CD4-positive, alpha-beta memory T cell (primary cell): ENCODE measurements around the gene VAMP2. TPM values are rescaled to one million over a fixed set of nuclear protein-coding genes. Genes with fewer than 3 reads are reported as not detected.
A peak's percentile ranks its signal among the peaks of the same experiment; 100 is the strongest.

Experiments used
- CTCF ChIA-PET: fragments of 350-600 bp; sonication (Branson Sonifier 250); formaldehyde crosslinking; loops from one replicate; lab custom pipeline; 2021; ENCODE audit warnings: inconsistent platforms; ENCODE audit not compliant: partially characterized antibody; lab: Charles Lee
- POLR2A ChIA-PET: fragments of 350-600 bp; sonication (Branson Sonifier 250); formaldehyde crosslinking; loops from one replicate; lab custom pipeline; 2021; ENCODE audit not compliant: partially characterized antibody; lab: Charles Lee
- DNase-seq, 5 donors: peaks; one replicate each; pipeline versions ENCODE4 v3.0.0 to v3.0.0-alpha.2; 2020 to 2022; ENCODE audit warnings: mixed read lengths in 1 of 5
- H3K27ac ChIP-seq: one replicate; pipeline ENCODE4 v1.7.0; 2013; ENCODE audit warnings: low read depth, low read length
- H3K27me3 ChIP-seq: 2 replicates; pipeline ENCODE4 v1.7.0; 2013; ENCODE audit warnings: mild to moderate bottlenecking, low read length, moderate library complexity; ENCODE audit not compliant: insufficient read depth
- H3K36me3 ChIP-seq: 2 replicates; pipeline ENCODE4 v1.7.0; 2013; ENCODE audit warnings: mild to moderate bottlenecking, low read length, moderate library complexity; ENCODE audit not compliant: insufficient read depth
- H3K4me1 ChIP-seq: 2 replicates; pipeline ENCODE4 v1.7.0; 2013; ENCODE audit warnings: mild to moderate bottlenecking, low read length, moderate library complexity; ENCODE audit not compliant: insufficient read depth
- H3K4me3 ChIP-seq, 2 donors: one replicate each; pipeline ENCODE4 v1.7.0; 2013; ENCODE audit warnings: low read length in 2 of 2, mild to moderate bottlenecking in 1 of 2
- H3K9me3 ChIP-seq, 2 donors: one replicate each; pipeline ENCODE4 v1.7.0; 2013; ENCODE audit warnings: low read length in 2 of 2, control low read depth in 1 of 2; ENCODE audit not compliant: control insufficient read depth in 1 of 2
- H3K27ac Mint-ChIP-seq, 7 donors: one replicate each; pipeline ENCODE4 v1.8.0; 2020 to 2021; ENCODE audit warnings: mixed read lengths in 7 of 7, mild to moderate bottlenecking in 6 of 7, inconsistent platforms in 3 of 7, moderate library complexity in 3 of 7
- H3K27me3 Mint-ChIP-seq, 2 donors: one replicate each; pipeline ENCODE4 v1.8.0; 2020 to 2021; ENCODE audit warnings: mixed read lengths in 2 of 2
- H3K36me3 Mint-ChIP-seq, 2 donors: one replicate each; pipeline ENCODE4 v1.8.0; 2020 to 2021; ENCODE audit warnings: mixed read lengths in 2 of 2, inconsistent platforms in 1 of 2, mild to moderate bottlenecking in 1 of 2
- H3K4me1 Mint-ChIP-seq, 4 donors: one replicate each; pipeline ENCODE4 v1.8.0; 2020 to 2021; ENCODE audit warnings: mixed read lengths in 4 of 4, mild to moderate bottlenecking in 1 of 4
- H3K4me3 Mint-ChIP-seq, 8 donors: one replicate each; pipeline ENCODE4 v1.8.0; 2020 to 2021; ENCODE audit warnings: mixed read lengths in 8 of 8, mild to moderate bottlenecking in 7 of 8, moderate library complexity in 6 of 8, inconsistent platforms in 3 of 8
- H3K9me3 Mint-ChIP-seq, 8 donors: one replicate each; pipeline ENCODE4 v1.8.0; 2020 to 2021; ENCODE audit warnings: mixed read lengths in 8 of 8, mild to moderate bottlenecking in 5 of 8, inconsistent platforms in 3 of 8, moderate library complexity in 1 of 8
- intact Hi-C: fragments of 100-400 bp; cut with micrococcal nuclease; formaldehyde crosslinking; loops from one replicate; pipeline ENCODE4 v1.15.1; 2023
- polyA plus RNA-seq, 2 donors: library from polyadenylated mRNA; unstranded; fragments of 300-500 nt; fragmentation: Illumina TruSeq; gene quantifications; one replicate each; pipeline ENCODE4 v1.2.3, GENCODE V29; 2021
- total RNA-seq, 2 experiments: library from RNA; stranded (reverse); gene quantifications; one replicate each; pipeline ENCODE4 v1.2.3, GENCODE V29; 2021

VAMP2 gene
- total and polyA plus RNA-seq, 4 experiments from 2014 or later: 41.6 to 203 (median 148) TPM

GRCh38 chr17:8122924-8123694, 39.6 kb downstream of the VAMP2 start:
- intact Hi-C loops: no loop called here
- Histone ChIP-seq H3K4me3 (peak overlapping the region; percentile 49 to 68), H3K36me3 (no peaks in the 10 kb centered on the region), H3K27ac (no peak overlapping the region), H3K27me3 (peaks cover 20% of the 10 kb centered on the region), H3K9me3 (no peaks in the 10 kb centered on the region), H3K4me1 (peaks cover 74% of the 10 kb centered on the region)
- H3K9me3 Mint-ChIP-seq: peaks cover 0 to 33% (median under 1%) of the 10 kb centered on the region in 8 donors
- H3K27ac Mint-ChIP-seq: peak overlapping the region; percentile 20 to 100 (median 79)
- H3K27me3 Mint-ChIP-seq: peaks cover 12 to 47% of the 10 kb centered on the region in 2 donors
- peaks cover 0 to 48% of the 10 kb centered on the region in 2 donors for H3K36me3 Mint-ChIP-seq
- peaks cover 55 to 84% (median 70%) of the 10 kb centered on the region in 4 donors for H3K4me1 Mint-ChIP-seq
- H3K4me3 Mint-ChIP-seq: peak overlapping the region; percentile 85 to 99 (median 92)
- ChIA-PET POLR2A (interaction anchor here (0.6 to 9.5 kb wide), 15 partner anchors 15 to 129 kb away, joined by 3 to 152 read pairs (median 6); partner anchors contain the start of gene BORCS6), CTCF (interaction anchor here (0.7 to 2.8 kb wide), 6 partner anchors 13 to 44 kb away, joined by 3 to 21 read pairs (median 3); no protein-coding TSS in a partner anchor)
- DNase-seq: peak; percentile 46 to 57 (median 51)

DNA sequence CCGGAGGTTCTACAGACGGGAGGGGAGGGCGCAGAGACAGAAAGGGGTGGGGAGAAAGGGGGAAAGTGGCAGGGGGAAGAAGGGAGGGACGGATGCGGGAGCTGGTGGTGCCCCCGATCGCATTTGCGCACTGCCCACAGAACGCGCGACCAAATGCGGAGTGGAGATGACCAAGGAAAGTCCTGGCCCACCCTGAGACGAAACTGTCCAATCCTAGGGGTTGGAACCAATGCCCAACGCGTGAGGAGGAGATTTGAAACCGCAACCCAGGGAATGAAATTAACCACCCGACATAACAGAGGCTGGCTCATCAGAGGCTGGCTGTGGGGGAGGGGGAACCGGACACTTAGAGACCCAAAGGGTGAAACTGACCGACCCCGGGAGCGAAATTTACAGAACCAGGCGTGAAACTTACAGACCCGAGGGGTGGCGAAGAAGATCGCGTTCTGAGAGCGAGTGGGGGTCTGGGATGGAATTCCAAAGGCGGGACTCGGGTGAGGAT, 40.3 kb downstream of the VAMP2 start:
- intact Hi-C loops: no loop called here
- Histone ChIP-seq H3K4me1 (peaks cover 80% of the 10 kb centered on the region), H3K36me3 (no peaks in the 10 kb centered on the region), H3K27me3 (peaks cover 20% of the 10 kb centered on the region), H3K9me3 (no peaks in the 10 kb centered on the region), H3K27ac (no peak overlapping the region), H3K4me3 (peak overlapping the region; percentile 49)
- H3K27me3 Mint-ChIP-seq: peaks cover 12 to 48% of the 10 kb centered on the region in 2 donors
- H3K9me3 Mint-ChIP-seq: peaks cover 0 to 33% (median under 1%) of the 10 kb centered on the region in 8 donors
- H3K36me3 Mint-ChIP-seq: peaks cover 0 to 49% of the 10 kb centered on the region in 2 donors
- POLR2A ChIA-PET: interaction anchor here (0.6 to 9.5 kb wide), 12 partner anchors 12 to 130 kb away, joined by 3 to 152 read pairs (median 5); partner anchors contain the start of gene BORCS6
- peak overlapping the region; percentile 82 to 99 (median 92) for H3K4me3 Mint-ChIP-seq
- peak overlapping the region in 4 of 7 donors; percentile 72 to 100 (median 78) for H3K27ac Mint-ChIP-seq
- CTCF ChIA-PET: interaction anchor here (0.9 to 2.8 kb wide), 5 partner anchors 12 to 43 kb away, joined by 3 to 21 read pairs (median 3); no protein-coding TSS in a partner anchor
- DNase-seq: no peak
- peaks cover 58 to 91% (median 75%) of the 10 kb centered on the region in 4 donors for H3K4me1 Mint-ChIP-seq

DNA sequence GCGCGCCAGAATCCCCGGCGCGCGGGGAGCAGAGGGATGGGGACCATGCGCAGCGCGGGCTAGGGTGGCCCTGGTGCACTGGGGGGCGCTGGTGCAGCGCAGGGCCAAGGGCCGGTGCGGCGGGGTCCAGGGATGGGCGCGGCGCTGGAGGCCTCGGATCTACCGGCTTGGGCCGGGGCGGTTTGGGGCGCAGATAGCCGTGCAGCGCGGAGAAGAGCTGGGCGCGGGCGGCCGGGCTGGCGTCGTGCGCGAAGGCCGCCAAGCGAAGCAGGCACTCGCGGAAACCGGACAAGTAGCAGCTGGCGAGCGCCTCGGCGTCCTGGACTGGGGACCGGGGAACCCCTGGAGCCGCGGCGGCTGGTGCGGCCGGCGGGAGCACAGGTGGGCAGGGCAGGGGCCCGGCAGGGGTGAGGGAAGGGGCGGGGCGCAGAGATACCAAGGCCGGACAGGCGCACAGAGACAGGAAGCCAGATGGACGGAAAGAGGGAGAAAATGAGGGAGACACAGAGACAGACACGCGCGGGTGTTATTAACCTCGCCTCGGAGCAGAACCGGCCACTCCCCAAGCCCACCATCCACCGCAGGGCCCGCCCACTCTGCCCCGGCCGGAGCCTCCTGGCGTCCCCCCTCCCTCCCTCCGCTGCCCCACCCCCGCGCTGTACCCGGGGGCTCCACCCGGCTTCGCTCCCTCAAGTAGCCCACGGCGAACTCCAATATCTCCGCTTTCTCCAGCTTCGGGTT, 40.9 kb downstream of the VAMP2 start:
- DNase-seq: peak in 4 of 5 donors; percentile 27 to 44 (median 36)
- no peaks in the 10 kb centered on the region for H3K9me3 ChIP-seq
- H3K9me3 Mint-ChIP-seq: peaks cover 0 to 33% (median under 1%) of the 10 kb centered on the region in 8 donors
- peaks cover 12 to 44% of the 10 kb centered on the region in 2 donors for H3K27me3 Mint-ChIP-seq
- intact Hi-C loops: no loop called here
- peak overlapping the region in 1 of 2 donors; percentile 49 for H3K4me3 ChIP-seq
- H3K27ac Mint-ChIP-seq: peak overlapping the region in 3 of 7 donors; percentile 61 to 100 (median 77)
- H3K36me3 Mint-ChIP-seq: peaks cover 0 to 48% of the 10 kb centered on the region in 2 donors
- ChIA-PET POLR2A (interaction anchor here (0.6 to 9.5 kb wide), 11 partner anchors 12 to 101 kb away, joined by 3 to 152 read pairs (median 4); partner anchors contain the start of gene BORCS6), CTCF (interaction anchor here (0.7 kb wide), 1 partner anchor 89 kb away, joined by 3 read pairs; the partner anchor contains the start of gene AURKB)
- H3K4me1 Mint-ChIP-seq: peaks cover 54 to 86% (median 71%) of the 10 kb centered on the region in 4 donors
- peaks cover 78% of the 10 kb centered on the region for H3K4me1 ChIP-seq
- H3K36me3 ChIP-seq: no peaks in the 10 kb centered on the region
- H3K4me3 Mint-ChIP-seq: peak overlapping the region; percentile 82 to 99 (median 92)
- no peak overlapping the region for H3K27ac ChIP-seq
- peaks cover 20% of the 10 kb centered on the region for H3K27me3 ChIP-seq

DNA sequence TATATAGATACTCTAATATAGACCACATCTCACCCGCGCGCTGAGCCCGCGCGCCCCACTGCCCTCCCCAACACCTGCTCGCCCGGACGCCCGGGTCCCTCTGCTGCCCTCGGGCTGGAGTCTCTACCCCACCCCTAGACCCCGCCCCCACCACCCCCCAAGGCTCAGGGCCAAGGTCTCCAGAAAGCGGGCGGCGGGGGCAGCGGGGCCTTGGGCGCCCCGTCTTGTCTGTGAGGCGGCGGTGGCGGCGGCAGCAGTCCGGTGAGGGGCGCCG, 41.4 kb downstream of the VAMP2 start:
- Histone ChIP-seq H3K4me1 (peaks cover 74% of the 10 kb centered on the region), H3K36me3 (no peaks in the 10 kb centered on the region), H3K27ac (no peak overlapping the region), H3K27me3 (peaks cover 23% of the 10 kb centered on the region), H3K4me3 (peak overlapping the region in 1 of 2 donors; percentile 24), H3K9me3 (no peaks in the 10 kb centered on the region)
- intact Hi-C loops: no loop called here
- Mint-ChIP-seq H3K36me3 (peaks cover 0 to 45% of the 10 kb centered on the region in 2 donors), H3K4me1 (peaks cover 51 to 87% (median 67%) of the 10 kb centered on the region in 4 donors), H3K9me3 (peaks cover 0 to 31% (median under 1%) of the 10 kb centered on the region in 8 donors), H3K27ac (peak overlapping the region in 1 of 7 donors; percentile 100), H3K27me3 (peaks cover 16 to 46% of the 10 kb centered on the region in 2 donors), H3K4me3 (peak overlapping the region; percentile 88 to 95 (median 94))
- no peak for DNase-seq
- ChIA-PET POLR2A (interaction anchor here (1.5 to 9.5 kb wide), 6 partner anchors 13 to 102 kb away, joined by 4 to 152 read pairs (median 36); no protein-coding TSS in a partner anchor), CTCF (no interaction called here)

DNA sequence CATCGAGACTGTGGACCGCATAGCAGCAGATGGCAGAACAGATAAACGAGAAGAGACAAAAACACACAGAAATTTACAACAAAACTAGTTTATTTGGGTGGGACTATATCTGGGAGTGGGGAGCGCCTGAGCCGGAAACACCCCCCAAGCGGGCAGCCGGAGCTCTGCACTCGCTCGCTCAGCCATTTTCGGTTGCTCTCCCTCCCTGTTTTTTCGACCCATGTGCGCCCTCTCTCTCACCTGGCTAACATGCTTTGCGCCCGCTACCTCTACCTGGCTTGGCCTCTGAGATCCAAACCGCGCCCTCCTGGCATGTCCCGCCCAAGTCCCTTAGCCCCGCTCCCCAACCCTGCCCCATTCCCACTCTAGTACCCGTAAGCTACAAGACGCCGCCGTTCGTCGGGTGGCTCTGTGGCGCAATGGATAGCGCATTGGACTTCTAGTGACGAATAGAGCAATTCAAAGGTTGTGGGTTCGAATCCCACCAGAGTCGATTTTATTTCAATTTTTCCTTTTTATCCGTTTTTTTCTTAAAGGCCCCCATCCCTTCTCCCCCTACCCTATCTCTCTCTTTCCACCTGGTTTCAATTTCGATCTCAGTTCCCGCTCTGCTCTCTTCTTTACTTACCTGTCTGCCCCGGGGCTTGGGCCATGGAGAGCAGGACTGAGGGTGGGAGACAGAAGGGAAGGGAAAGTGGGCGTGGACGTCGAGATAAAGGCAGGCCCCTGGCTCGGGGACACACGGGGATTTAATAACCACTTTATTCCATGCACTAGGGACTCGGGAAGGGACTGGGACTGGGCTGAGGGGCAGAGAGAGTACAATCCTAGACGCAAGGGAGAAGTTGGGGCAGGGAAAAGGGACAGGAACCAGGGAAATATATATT, 42.0 kb downstream of the VAMP2 start:
- Mint-ChIP-seq H3K27ac (peak overlapping the region; percentile 84 to 100 (median 98)), H3K4me1 (peaks cover 47 to 81% (median 63%) of the 10 kb centered on the region in 4 donors), H3K9me3 (peaks cover 0 to 29% (median under 1%) of the 10 kb centered on the region in 8 donors), H3K27me3 (peaks cover 16 to 50% of the 10 kb centered on the region in 2 donors), H3K36me3 (peaks cover 0 to 42% of the 10 kb centered on the region in 2 donors), H3K4me3 (peak overlapping the region; percentile 88 to 95 (median 94))
- no peaks in the 10 kb centered on the region for H3K9me3 ChIP-seq
- CTCF ChIA-PET: interaction anchor here (1.0 to 4.1 kb wide), 20 partner anchors 11 to 433 kb away, joined by 3 to 89 read pairs (median 20); partner anchors contain the start of genes BORCS6, CTC1, PFAS and SLC25A35
- DNase-seq: peak in 2 of 5 donors; percentile 12 to 83
- peaks cover 69% of the 10 kb centered on the region for H3K4me1 ChIP-seq
- H3K27me3 ChIP-seq: peaks cover 28% of the 10 kb centered on the region
- H3K27ac ChIP-seq: no peak overlapping the region
- POLR2A ChIA-PET: interaction anchor here (0.5 to 9.5 kb wide), 24 partner anchors 8 to 180 kb away, joined by 3 to 152 read pairs (median 14); partner anchors contain the start of genes BORCS6, CTC1, PER1 and PFAS
- intact Hi-C loops: loop anchor here (1.0 kb wide), 2 partner anchors 18 to 127 kb away; no protein-coding TSS in a partner anchor
- H3K4me3 ChIP-seq: peak overlapping the region; percentile 24 to 60
- H3K36me3 ChIP-seq: no peaks in the 10 kb centered on the region
